ENCODE results near the gene DOC2A. TPM values are rescaled to one million over a fixed set of nuclear protein-coding genes. Genes with fewer than 3 reads are reported as not detected.
"Not testable (repeated sequence)": the region's sequence is repeated elsewhere in the genome, so short reads cannot be mapped to it uniquely, and the experiment has no call there.

Gene DOC2A
- total RNA-seq, 6 donors from 2014 or later = 1.2 to 11.0 (median 6.5) TPM

DNA sequence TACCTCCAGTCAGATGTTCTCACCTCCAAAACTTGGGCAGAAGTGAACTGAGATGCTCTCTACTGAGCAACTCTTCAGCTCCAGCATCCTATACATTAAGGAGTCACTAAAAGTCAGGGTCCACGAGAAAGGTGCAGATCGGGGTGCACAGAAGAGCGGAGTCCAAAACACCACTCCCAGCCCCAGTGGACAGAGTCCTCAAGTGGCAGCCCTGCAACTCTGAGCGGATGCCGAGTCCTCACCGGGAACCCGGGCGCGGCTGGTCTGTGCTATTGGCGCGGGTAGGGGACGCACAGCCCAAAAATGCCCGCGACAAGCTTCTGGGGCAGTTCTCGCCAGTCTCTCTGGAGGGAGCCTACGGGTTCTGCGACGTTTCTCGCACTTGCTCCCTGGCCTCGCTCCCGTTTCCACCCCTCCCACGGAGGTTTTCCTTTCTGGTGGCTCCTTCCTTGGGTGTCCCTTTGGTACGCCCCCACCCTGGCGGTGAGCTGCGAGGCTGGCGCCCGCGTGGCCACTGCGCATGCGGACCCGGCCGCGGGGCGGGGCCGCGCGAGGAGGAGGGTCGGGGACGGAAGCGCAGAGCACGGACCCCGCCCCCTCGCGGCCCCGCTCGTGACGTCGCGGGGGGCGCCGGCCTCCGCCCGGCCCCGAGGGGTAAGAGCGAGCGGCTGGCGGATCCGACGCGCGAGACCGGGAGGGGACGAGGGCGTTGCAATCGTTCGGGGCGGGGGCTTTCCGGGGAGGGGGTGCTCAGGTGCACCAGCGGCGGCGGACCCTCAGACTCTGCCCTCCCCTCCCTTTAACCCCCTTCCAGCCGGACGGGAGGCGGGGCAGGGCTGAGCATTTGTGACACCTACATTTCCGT lies 49.1 kb downstream of the DOC2A start, which contains the start of gene TMEM219:
Gene TMEM219, plus strand, starts transcription at position 601 of the 865 bp plus-strand sequence. CDS start 1,065 bp downstream, outside the sequence.
- Histone ChIP-seq H3K4me3 (peak within 1 kb of the TSS; percentile 53 to 89 (median 74)), H3K27me3 (no peaks in the 10 kb centered on the region), H3K27ac (peak within 1 kb of the TSS; percentile 87 to 97 (median 91)), H3K9me3 (no peaks in the 10 kb centered on the region), H3K4me1 (peaks cover 15 to 42% (median 21%) of the 10 kb centered on the region in 4 donors), H3K36me3 (peaks cover 0 to 16% (median 1%) of the 10 kb centered on the region in 4 donors)
- peak; percentile 91 to 99 for DNase-seq
- TF ChIP-seq EP300 (IDR thresholded peaks at IDR 0.05) (no peak), POLR2A (IDR thresholded peaks at IDR 0.05) (peak in 2 of 4 donors; percentile 76 to 84), POLR2AphosphoS5 (IDR thresholded peaks at IDR 0.05) (peak; percentile 74 to 86)
- TF ChIP-seq, protein P1, sequence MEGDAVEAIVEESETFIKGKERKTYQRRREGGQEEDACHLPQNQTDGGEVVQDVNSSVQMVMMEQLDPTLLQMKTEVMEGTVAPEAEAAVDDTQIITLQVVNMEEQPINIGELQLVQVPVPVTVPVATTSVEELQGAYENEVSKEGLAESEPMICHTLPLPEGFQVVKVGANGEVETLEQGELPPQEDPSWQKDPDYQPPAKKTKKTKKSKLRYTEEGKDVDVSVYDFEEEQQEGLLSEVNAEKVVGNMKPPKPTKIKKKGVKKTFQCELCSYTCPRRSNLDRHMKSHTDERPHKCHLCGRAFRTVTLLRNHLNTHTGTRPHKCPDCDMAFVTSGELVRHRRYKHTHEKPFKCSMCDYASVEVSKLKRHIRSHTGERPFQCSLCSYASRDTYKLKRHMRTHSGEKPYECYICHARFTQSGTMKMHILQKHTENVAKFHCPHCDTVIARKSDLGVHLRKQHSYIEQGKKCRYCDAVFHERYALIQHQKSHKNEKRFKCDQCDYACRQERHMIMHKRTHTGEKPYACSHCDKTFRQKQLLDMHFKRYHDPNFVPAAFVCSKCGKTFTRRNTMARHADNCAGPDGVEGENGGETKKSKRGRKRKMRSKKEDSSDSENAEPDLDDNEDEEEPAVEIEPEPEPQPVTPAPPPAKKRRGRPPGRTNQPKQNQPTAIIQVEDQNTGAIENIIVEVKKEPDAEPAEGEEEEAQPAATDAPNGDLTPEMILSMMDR (IDR thresholded peaks at IDR 0.05) = peak; percentile 53 to 93 (median 90)
- WGBS, 2 donors = 0 to 1% methylated on average over 25 to 55 of the region's 75 CpGs
- peak; percentile 96 to 98 for ATAC-seq (ENCODE audit: low FRiP score in 2 of 2)

DNA sequence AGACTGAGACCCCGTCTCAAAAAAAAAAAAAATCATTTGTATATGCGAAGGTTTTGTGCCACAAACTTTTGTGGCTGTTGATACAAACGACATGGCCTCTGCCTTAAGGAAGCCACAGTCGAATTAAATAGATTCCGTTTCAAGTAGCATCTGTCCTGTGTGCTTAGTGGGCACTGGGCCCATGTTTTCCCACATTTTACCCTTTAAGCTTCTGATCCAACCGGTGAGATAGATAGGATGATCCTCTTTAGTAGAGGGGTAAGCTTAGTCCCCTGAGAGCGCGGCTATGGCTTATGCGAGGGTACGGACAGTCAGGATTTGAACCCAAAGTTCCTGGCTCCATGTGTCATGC lies 49.7 kb downstream of the DOC2A start:
- H3K27me3 ChIP-seq = no peaks in the 10 kb centered on the region
- H3K27ac ChIP-seq = peak overlapping the region; percentile 87 to 97 (median 91)
- H3K4me1 ChIP-seq = peaks cover 11 to 42% (median 21%) of the 10 kb centered on the region in 4 donors
- H3K9me3 ChIP-seq = no peaks in the 10 kb centered on the region
- no peak for ATAC-seq (ENCODE audit: low FRiP score in 2 of 2)
- 61 to 65% methylated on average over 10 of the region's 10 CpGs for WGBS, 2 donors
- H3K4me3 ChIP-seq = peak overlapping the region in 3 of 4 donors; percentile 53 to 83 (median 65)
- peaks cover 0 to 10% (median 1%) of the 10 kb centered on the region in 4 donors for H3K36me3 ChIP-seq
- no peak for DNase-seq
- TF ChIP-seq EP300 (IDR thresholded peaks at IDR 0.05) (no peak), POLR2A (IDR thresholded peaks at IDR 0.05) (no peak), POLR2AphosphoS5 (IDR thresholded peaks at IDR 0.05) (no peak)
- TF ChIP-seq, protein P1 (IDR thresholded peaks at IDR 0.05) = no peak

DNA sequence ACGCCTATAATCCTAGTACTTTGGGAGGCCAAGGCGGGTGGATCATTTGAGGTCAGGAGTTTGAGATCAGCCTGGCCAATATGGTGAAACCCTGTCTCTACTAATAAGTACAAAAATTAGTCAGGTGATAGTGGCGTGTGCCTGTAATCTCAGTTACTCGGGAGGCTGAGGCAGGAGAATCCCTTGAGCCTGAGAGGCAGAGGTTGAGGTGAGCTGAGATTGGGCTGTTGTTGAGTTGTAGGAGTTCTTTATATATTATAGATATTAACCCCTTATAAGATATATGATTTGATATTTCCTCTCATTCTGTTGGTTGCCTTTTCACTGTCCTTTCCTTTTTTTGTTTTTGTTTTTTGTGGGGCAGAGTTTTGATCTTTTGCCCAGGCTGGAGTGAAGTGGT lies 51.0 kb downstream of the DOC2A start:
- not testable (repeated sequence) for H3K27me3 ChIP-seq; H3K9me3 ChIP-seq; DNase-seq; H3K4me3 ChIP-seq; ATAC-seq (ENCODE audit: low FRiP score in 2 of 2); H3K27ac ChIP-seq
- WGBS, 2 donors = 84 to 90% methylated on average over 4 of the region's 4 CpGs
- peaks cover 11 to 31% (median 20%) of the 10 kb centered on the region in 4 donors for H3K4me1 ChIP-seq
- H3K36me3 ChIP-seq = peaks cover 0 to 10% (median 1%) of the 10 kb centered on the region in 4 donors

DNA sequence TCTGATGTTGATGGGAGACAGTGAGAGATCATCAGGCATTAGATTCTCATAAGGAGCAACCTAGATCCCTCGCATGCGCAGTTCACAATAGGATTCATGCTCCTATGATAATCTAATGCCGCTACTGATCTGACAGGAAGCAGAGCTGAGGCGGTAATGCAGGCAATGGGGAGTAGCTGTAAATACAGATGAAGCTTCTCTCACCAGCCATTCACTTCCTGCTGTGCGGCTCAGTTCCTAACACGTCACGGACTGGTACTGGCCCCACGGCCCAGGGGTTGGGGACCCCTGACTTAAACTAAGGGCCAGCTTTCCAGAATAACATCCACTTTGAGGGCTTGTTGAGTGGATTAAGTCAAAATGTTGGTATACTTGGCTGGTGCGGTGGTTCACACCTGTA lies 51.5 kb downstream of the DOC2A start:
- H3K9me3 ChIP-seq = no peaks in the 10 kb centered on the region
- WGBS, 2 donors = 85 to 92% methylated on average over 8 to 9 of the region's 9 CpGs

DNA sequence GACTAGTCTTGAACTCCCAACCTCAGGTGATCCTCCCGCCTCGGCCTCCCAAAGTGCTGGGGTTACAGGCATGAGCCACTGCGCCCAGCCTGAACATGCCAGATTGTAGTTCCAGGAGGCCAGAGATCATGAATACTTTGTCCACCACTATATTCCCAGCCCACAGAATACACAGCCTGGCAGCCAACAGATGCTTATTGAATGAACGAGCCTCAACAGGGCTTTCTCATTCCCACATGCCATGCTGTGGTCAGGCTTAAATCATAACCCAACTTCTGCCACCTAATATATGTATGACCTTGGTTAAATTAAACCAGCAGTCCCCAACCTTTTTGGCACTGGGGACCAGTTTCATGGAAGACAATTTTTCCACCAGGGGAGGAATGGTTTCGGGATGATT lies 52.1 kb downstream of the DOC2A start:
- DNase-seq = no peak
- 90 to 99% methylated on average over 5 of the region's 5 CpGs for WGBS, 2 donors

More for the DNA sequence above, 51.5 kb downstream of the DOC2A start:
- peaks cover 0 to 7% (median 1%) of the 10 kb centered on the region in 4 donors for H3K36me3 ChIP-seq
- H3K4me3 ChIP-seq = no peak overlapping the region
- TF ChIP-seq EP300 (IDR thresholded peaks at IDR 0.05) = no peak
- no peak for TF ChIP-seq POLR2A (IDR thresholded peaks at IDR 0.05)
- TF ChIP-seq, protein P1 (IDR thresholded peaks at IDR 0.05) = no peak
- no peak for TF ChIP-seq POLR2AphosphoS5 (IDR thresholded peaks at IDR 0.05)
- no peak for DNase-seq
- no peaks in the 10 kb centered on the region for H3K27me3 ChIP-seq
- ATAC-seq (ENCODE audit: low FRiP score in 2 of 2) = no peak
- peaks cover 11 to 26% (median 17%) of the 10 kb centered on the region in 4 donors for H3K4me1 ChIP-seq
- H3K27ac ChIP-seq = no peak overlapping the region

More for the DNA sequence above, 52.1 kb downstream of the DOC2A start:
- Histone ChIP-seq H3K4me1 (peaks cover 11 to 20% (median 16%) of the 10 kb centered on the region in 4 donors), H3K4me3 (no peak overlapping the region), H3K27ac (no peak overlapping the region), H3K36me3 (peaks cover 0 to 1% (median 0%) of the 10 kb centered on the region in 4 donors), H3K27me3 (no peaks in the 10 kb centered on the region), H3K9me3 (no peaks in the 10 kb centered on the region)
- ATAC-seq (ENCODE audit: low FRiP score in 2 of 2) = no peak
- no peak for TF ChIP-seq EP300 (IDR thresholded peaks at IDR 0.05)
- TF ChIP-seq POLR2AphosphoS5 (IDR thresholded peaks at IDR 0.05) = no peak
- TF ChIP-seq, protein P1 (IDR thresholded peaks at IDR 0.05) = no peak
- no peak for TF ChIP-seq POLR2A (IDR thresholded peaks at IDR 0.05)
